CD4-positive, alpha-beta T cell treated with Interleukin-4 for 1 hour (primary cell): ENCODE measurements around the gene NHS.

ENCODE experiments used
- DNase-seq, 2 donors: peaks; one replicate each; pipeline ENCODE4 v3.0.0-alpha.2; 2020 to 2022

NHS gene

GRCh38 chrX:17456526-17456925, 81.5 kb downstream of the NHS start:
- no peak for DNase-seq

- no peak for DNase-seq
These were observed 84.1 kb downstream of the NHS start for GRCh38 chrX:17459008-17459611.

GRCh38 chrX:17459661-17460060, 84.7 kb downstream of the NHS start:
- no peak for DNase-seq

- DNase-seq: no peak
These were observed 87.9 kb downstream of the NHS start for GRCh38 chrX:17462881-17463280.

- no peak for DNase-seq
These were observed 89.2 kb downstream of the NHS start for GRCh38 chrX:17464194-17464593.

- no peak for DNase-seq
These were observed 90.2 kb downstream of the NHS start for GRCh38 chrX:17465201-17465600.

- DNase-seq: no peak
These were observed 90.8 kb downstream of the NHS start for GRCh38 chrX:17465802-17466201.

GRCh38 chrX:17470136-17470535, 95.1 kb downstream of the NHS start:
- no peak for DNase-seq

- no peak for DNase-seq
These were observed 96.1 kb downstream of the NHS start for GRCh38 chrX:17471121-17471520.

- no peak for DNase-seq
These were observed 96.9 kb downstream of the NHS start for GRCh38 chrX:17471861-17472260.

GRCh38 chrX:17472424-17472823, 97.4 kb downstream of the NHS start:
- DNase-seq: no peak

- no peak for DNase-seq
These were observed 98.0 kb downstream of the NHS start for GRCh38 chrX:17473021-17473420.

GRCh38 chrX:17474892-17475291, 99.9 kb downstream of the NHS start:
- no peak for DNase-seq

- DNase-seq: no peak
These were observed 100.6 kb downstream of the NHS start for GRCh38 chrX:17475449-17476217.

GRCh38 chrX:17476411-17476810, 101.4 kb downstream of the NHS start:
- DNase-seq: no peak

GRCh38 chrX:17481086-17481485, 106.1 kb downstream of the NHS start:
- DNase-seq: no peak

- no peak for DNase-seq
These were observed 109.6 kb downstream of the NHS start for GRCh38 chrX:17484592-17484991.

GRCh38 chrX:17485391-17485790, 110.4 kb downstream of the NHS start:
- DNase-seq: no peak

- no peak for DNase-seq
These were observed 113.0 kb downstream of the NHS start for GRCh38 chrX:17488036-17488435.

GRCh38 chrX:17494216-17494615, 119.2 kb downstream of the NHS start:
- DNase-seq: no peak

- no peak for DNase-seq
These were observed 120.1 kb downstream of the NHS start for GRCh38 chrX:17495052-17495451.

GRCh38 chrX:17496407-17496806, 121.4 kb downstream of the NHS start:
- no peak for DNase-seq

GRCh38 chrX:17497193-17497592, 122.2 kb downstream of the NHS start:
- DNase-seq: no peak

GRCh38 chrX:17499512-17499911, 124.5 kb downstream of the NHS start:
- DNase-seq: no peak

- no peak for DNase-seq
These were observed 125.2 kb downstream of the NHS start for GRCh38 chrX:17500145-17500579.
